Suppressor macrophage (primary cell): ENCODE results near the gene FES.
A peak's percentile ranks its signal among the peaks of the same experiment; 100 is the strongest.
"Not testable (repeated sequence)": the region's sequence is repeated elsewhere in the genome, so short reads cannot be mapped to it uniquely, and the experiment has no call there.

Experiments
- DNase-seq, 4 experiments: peaks; one replicate each; pipeline ENCODE4 v3.0.0-alpha.2; 2020 to 2022

The FES gene

GRCh38 chr15:90862487-90862886, 21.8 kb upstream of the FES start:
- no peak for DNase-seq

GRCh38 chr15:90862964-90863778, 21.1 kb upstream of the FES start:
- peak; percentile 85 to 94 (median 90) for DNase-seq

- peak; percentile 30 to 60 (median 42) for DNase-seq
Observed at GRCh38 chr15:90863987-90864386, 20.3 kb upstream of the FES start.

GRCh38 chr15:90864507-90864906, 19.8 kb upstream of the FES start:
- no peak for DNase-seq

- DNase-seq, result no peak
Observed at GRCh38 chr15:90865702-90866101, 18.6 kb upstream of the FES start.

GRCh38 chr15:90866161-90866715, 18.1 kb upstream of the FES start:
- DNase-seq, result no peak

GRCh38 chr15:90866800-90867199, 17.5 kb upstream of the FES start:
- no peak for DNase-seq

- DNase-seq, result peak; percentile 62 to 78 (median 72)
Observed at GRCh38 chr15:90868261-90868689, 16.0 kb upstream of the FES start, which contains the start of gene FURIN. FURIN (plus strand) TSS chr15:90868588; CDS start chr15:90875741, 7,153 bp downstream.

- DNase-seq, result peak in 1 of 4 experiments; percentile 35
Observed at GRCh38 chr15:90869140-90869541, 15.2 kb upstream of the FES start.

- peak; percentile 88 to 98 (median 93) for DNase-seq
Observed at GRCh38 chr15:90869601-90870353, 14.5 kb upstream of the FES start.

GRCh38 chr15:90870354-90871138, 13.8 kb upstream of the FES start:
- DNase-seq, result peak in 2 of 4 experiments; percentile 23 to 30

- peak; percentile 39 to 70 (median 52) for DNase-seq
Observed at GRCh38 chr15:90871139-90871715, 13.1 kb upstream of the FES start.

- peak; percentile 26 to 63 (median 48) for DNase-seq
Observed at GRCh38 chr15:90871716-90872485, 12.4 kb upstream of the FES start.

- DNase-seq, result peak; percentile 49 to 80 (median 66)
Observed at GRCh38 chr15:90872486-90873184, 11.7 kb upstream of the FES start.

- no peak for DNase-seq
Observed at GRCh38 chr15:90873488-90873997, 10.8 kb upstream of the FES start.

- no peak for DNase-seq
Observed at GRCh38 chr15:90873998-90874605, 10.2 kb upstream of the FES start.

- not testable (repeated sequence) for DNase-seq
Observed at GRCh38 chr15:90874986-90875385, 9.3 kb upstream of the FES start.

GRCh38 chr15:90875549-90875981, 8.7 kb upstream of the FES start:
- no peak for DNase-seq

- DNase-seq, result no peak
Observed at GRCh38 chr15:90876046-90876445, 8.3 kb upstream of the FES start.
